ENCODE measurements around the gene WDR81.

Gene WDR81

GRCh38 chr17:1753767-1754429 lies 29.4 kb downstream of the WDR81 start:
- Mint-ChIP-seq H3K36me3 (ENCODE audit: low read depth) (no peaks in the 10 kb centered on the region), H3K27ac (no peak overlapping the region), H3K27me3 (ENCODE audit: low read depth, poor library complexity) (peaks cover 17% of the 10 kb centered on the region), H3K9me3 (no peaks in the 10 kb centered on the region), H3K4me3 (no peak overlapping the region), H3K4me1 (peaks cover 49% of the 10 kb centered on the region)
- DNase-seq: no peak
- TF ChIP-seq CTCF (IDR thresholded peaks at IDR 0.05): no peak

- Mint-ChIP-seq H3K27me3 (ENCODE audit: low read depth, poor library complexity) (peaks cover 14% of the 10 kb centered on the region), H3K27ac (no peak overlapping the region), H3K36me3 (ENCODE audit: low read depth) (no peaks in the 10 kb centered on the region), H3K9me3 (no peaks in the 10 kb centered on the region), H3K4me1 (peaks cover 47% of the 10 kb centered on the region), H3K4me3 (no peak overlapping the region)
- no peak for TF ChIP-seq CTCF (IDR thresholded peaks at IDR 0.05)
- DNase-seq: no peak
Observed at GRCh38 chr17:1754430-1755112, 30.1 kb downstream of the WDR81 start.

GRCh38 chr17:1755252-1755826 lies 30.8 kb downstream of the WDR81 start:
- H3K9me3 Mint-ChIP-seq: no peaks in the 10 kb centered on the region
- no peak for DNase-seq
- H3K36me3 Mint-ChIP-seq (ENCODE audit: low read depth): no peaks in the 10 kb centered on the region
- peaks cover 50% of the 10 kb centered on the region for H3K4me1 Mint-ChIP-seq
- no peak overlapping the region for H3K4me3 Mint-ChIP-seq
- TF ChIP-seq CTCF (IDR thresholded peaks at IDR 0.05): no peak
- no peak overlapping the region for H3K27ac Mint-ChIP-seq
- peaks cover 13% of the 10 kb centered on the region for H3K27me3 Mint-ChIP-seq (ENCODE audit: low read depth, poor library complexity)

GRCh38 chr17:1755827-1756262 lies 31.3 kb downstream of the WDR81 start:
- H3K4me3 Mint-ChIP-seq: no peak overlapping the region

GRCh38 chr17:1758807-1759206 lies 34.3 kb downstream of the WDR81 start:
- Mint-ChIP-seq H3K4me3 (no peak overlapping the region), H3K36me3 (ENCODE audit: low read depth) (no peaks in the 10 kb centered on the region), H3K27ac (no peak overlapping the region), H3K4me1 (peaks cover 69% of the 10 kb centered on the region), H3K27me3 (ENCODE audit: low read depth, poor library complexity) (peaks cover 13% of the 10 kb centered on the region), H3K9me3 (no peaks in the 10 kb centered on the region)
- no peak for DNase-seq
- TF ChIP-seq CTCF (IDR thresholded peaks at IDR 0.05): no peak

More at GRCh38 chr17:1755827-1756262, 31.3 kb downstream of the WDR81 start:
- Mint-ChIP-seq H3K4me1 (peaks cover 52% of the 10 kb centered on the region), H3K27me3 (ENCODE audit: low read depth, poor library complexity) (peaks cover 13% of the 10 kb centered on the region), H3K9me3 (no peaks in the 10 kb centered on the region), H3K27ac (peak overlapping the region; percentile 34), H3K36me3 (ENCODE audit: low read depth) (no peaks in the 10 kb centered on the region)
- peak; percentile 51 for DNase-seq
- TF ChIP-seq CTCF (IDR thresholded peaks at IDR 0.05): no peak
